Measurements from ENCODE around the gene SLC10A3. TPM values are rescaled to one million over a fixed set of nuclear protein-coding genes. Genes with fewer than 3 reads are reported as not detected.

Gene SLC10A3
- total RNA-seq, 1 experiment from 2014 or later = 42.1 TPM

DNA sequence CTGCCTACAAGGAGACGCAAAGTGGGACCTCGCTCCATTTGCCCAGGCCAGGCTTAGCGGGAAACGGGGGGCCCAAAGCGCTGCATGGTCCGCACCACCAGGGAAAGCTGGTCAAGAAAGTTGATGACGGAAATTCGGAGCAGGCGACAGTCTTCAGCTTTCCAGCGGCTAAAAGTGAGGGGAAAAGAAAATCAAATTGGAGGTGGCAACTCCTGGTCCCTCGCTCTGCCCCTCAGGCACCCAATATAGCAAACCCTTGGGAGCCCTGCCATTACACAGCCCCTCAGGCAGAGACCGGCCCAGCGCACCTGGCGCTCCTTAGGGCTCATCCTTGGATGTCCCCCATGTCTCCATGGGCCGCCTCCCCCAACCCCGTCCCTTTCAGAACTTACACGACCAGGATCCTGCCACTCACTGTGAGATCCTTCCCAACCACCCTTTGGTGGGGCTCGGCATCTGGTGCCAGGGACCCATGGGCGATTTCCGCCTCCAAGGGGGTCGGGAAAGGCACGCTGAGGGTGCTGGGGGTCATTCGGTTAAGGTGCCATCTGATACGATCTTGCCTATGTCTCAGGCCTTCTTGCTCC is 12.4 kb downstream of the SLC10A3 start:
- Histone ChIP-seq H2AFZ (ENCODE audit: low read length) (peak overlapping the region; percentile 90), H3K9me2 (replicated peaks; ENCODE audit: low read length) (no peaks in the 10 kb centered on the region), H3K27me3 (ENCODE audit: low read length) (no peaks in the 10 kb centered on the region), H3K4me3 (ENCODE audit: low read length) (peak overlapping the region; percentile 72), H3K79me2 (ENCODE audit: low read length) (0 out of 2 replicates have a peak, but pooled peaks cover 4% of the 10 kb centered on the region), H4K20me1 (ENCODE audit: low read length) (no peaks in the 10 kb centered on the region), H3F3A (ENCODE audit: low read length, unreplicated experiment) (no peaks in the 10 kb centered on the region), H3K4me1 (ENCODE audit: insufficient read depth, low read length) (peaks cover 12% of the 10 kb centered on the region), H3K36me3 (ENCODE audit: low read depth, low read length) (no peaks in the 10 kb centered on the region), H3K27ac (ENCODE audit: low read length) (no peak overlapping the region), H3K4me2 (ENCODE audit: low read length) (peak overlapping the region; percentile 94), H3K9me3 (ENCODE audit: low read length) (no peaks in the 10 kb centered on the region), H3K9ac (ENCODE audit: low read length) (peak overlapping the region; percentile 60)
- ATAC-seq = peak; percentile 9
- ChIA-PET POLR2A (ENCODE audit: unreplicated experiment) (interaction anchor here (1.0 kb wide), 1 partner anchor 12 kb away, joined by 4 read pairs; the partner anchor contains the start of gene SLC10A3), CTCF (no interaction called here)
- intact Hi-C loops (cut with micrococcal nuclease) = loop anchor here (5.0 kb wide), 1 partner anchor 36 kb away; the partner anchor contains the start of gene FAM50A
- TF ChIP-seq EZH2phosphoT487 (IDR thresholded peaks at IDR 0.05; ENCODE audit: borderline replicate concordance, low read length) (no peak), EZH2 (IDR thresholded peaks at IDR 0.05; ENCODE audit: low read length, unreplicated experiment) (no peak)
- TF ChIP-seq, protein P1, sequence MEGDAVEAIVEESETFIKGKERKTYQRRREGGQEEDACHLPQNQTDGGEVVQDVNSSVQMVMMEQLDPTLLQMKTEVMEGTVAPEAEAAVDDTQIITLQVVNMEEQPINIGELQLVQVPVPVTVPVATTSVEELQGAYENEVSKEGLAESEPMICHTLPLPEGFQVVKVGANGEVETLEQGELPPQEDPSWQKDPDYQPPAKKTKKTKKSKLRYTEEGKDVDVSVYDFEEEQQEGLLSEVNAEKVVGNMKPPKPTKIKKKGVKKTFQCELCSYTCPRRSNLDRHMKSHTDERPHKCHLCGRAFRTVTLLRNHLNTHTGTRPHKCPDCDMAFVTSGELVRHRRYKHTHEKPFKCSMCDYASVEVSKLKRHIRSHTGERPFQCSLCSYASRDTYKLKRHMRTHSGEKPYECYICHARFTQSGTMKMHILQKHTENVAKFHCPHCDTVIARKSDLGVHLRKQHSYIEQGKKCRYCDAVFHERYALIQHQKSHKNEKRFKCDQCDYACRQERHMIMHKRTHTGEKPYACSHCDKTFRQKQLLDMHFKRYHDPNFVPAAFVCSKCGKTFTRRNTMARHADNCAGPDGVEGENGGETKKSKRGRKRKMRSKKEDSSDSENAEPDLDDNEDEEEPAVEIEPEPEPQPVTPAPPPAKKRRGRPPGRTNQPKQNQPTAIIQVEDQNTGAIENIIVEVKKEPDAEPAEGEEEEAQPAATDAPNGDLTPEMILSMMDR (conservative IDR thresholded peaks at IDR 0.05; ENCODE audit: low read depth, low read length) = no peak
- DNase-seq = no peak
- BruUV-seq (replicated peaks) = TSS peak; percentile 94

DNA sequence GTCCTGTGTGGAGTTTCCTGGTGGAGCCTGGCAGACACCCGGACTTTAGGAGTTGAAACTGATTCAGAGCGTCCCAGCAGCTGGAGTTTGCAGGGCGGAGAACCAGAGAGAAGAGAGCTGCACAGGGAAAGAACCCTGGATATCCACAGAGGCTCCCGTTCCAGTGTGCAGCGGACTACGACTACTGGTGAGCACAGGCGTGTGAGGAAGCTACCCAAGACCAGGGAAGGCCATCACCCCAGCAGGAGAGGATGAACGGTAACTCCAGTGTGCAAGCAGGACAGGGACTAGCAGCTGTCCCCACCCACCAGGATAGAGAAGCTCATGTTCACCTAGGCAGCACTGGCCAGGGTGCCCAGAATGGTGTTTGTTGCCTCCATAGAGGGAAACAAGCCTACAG is 13.6 kb downstream of the SLC10A3 start:
- ChIA-PET POLR2A (ENCODE audit: unreplicated experiment) (no interaction called here), CTCF (no interaction called here)
- H3K9me3 ChIP-seq (ENCODE audit: low read length) = no peaks in the 10 kb centered on the region
- no peaks in the 10 kb centered on the region for H4K20me1 ChIP-seq (ENCODE audit: low read length)
- TF ChIP-seq EZH2phosphoT487 (IDR thresholded peaks at IDR 0.05; ENCODE audit: borderline replicate concordance, low read length) (no peak), EZH2 (IDR thresholded peaks at IDR 0.05; ENCODE audit: low read length, unreplicated experiment) (no peak)
- TF ChIP-seq, protein P1 (conservative IDR thresholded peaks at IDR 0.05; ENCODE audit: low read depth, low read length) = no peak
- H3K36me3 ChIP-seq (ENCODE audit: low read depth, low read length) = no peaks in the 10 kb centered on the region
- no peak overlapping the region for H3K27ac ChIP-seq (ENCODE audit: low read length)
- ATAC-seq = no peak
- no peak overlapping the region for H3K9ac ChIP-seq (ENCODE audit: low read length)
- H3F3A ChIP-seq (ENCODE audit: low read length, unreplicated experiment) = no peaks in the 10 kb centered on the region
- H3K27me3 ChIP-seq (ENCODE audit: low read length) = no peaks in the 10 kb centered on the region
- no peak for DNase-seq
- BruUV-seq (replicated peaks) = no TSS peak
- H2AFZ ChIP-seq (ENCODE audit: low read length) = no peak overlapping the region
- no peak overlapping the region for H3K4me2 ChIP-seq (ENCODE audit: low read length)
- intact Hi-C loops (cut with micrococcal nuclease) = loop anchor here (5.0 kb wide), 1 partner anchor 35 kb away; the partner anchor contains the start of gene FAM50A
- no peaks in the 10 kb centered on the region for H3K9me2 ChIP-seq (replicated peaks; ENCODE audit: low read length)
- 0 out of 2 replicates have a peak, but pooled peaks cover 4% of the 10 kb centered on the region for H3K79me2 ChIP-seq (ENCODE audit: low read length)
- H3K4me1 ChIP-seq (ENCODE audit: insufficient read depth, low read length) = peaks cover 12% of the 10 kb centered on the region
- no peak overlapping the region for H3K4me3 ChIP-seq (ENCODE audit: low read length)

DNA sequence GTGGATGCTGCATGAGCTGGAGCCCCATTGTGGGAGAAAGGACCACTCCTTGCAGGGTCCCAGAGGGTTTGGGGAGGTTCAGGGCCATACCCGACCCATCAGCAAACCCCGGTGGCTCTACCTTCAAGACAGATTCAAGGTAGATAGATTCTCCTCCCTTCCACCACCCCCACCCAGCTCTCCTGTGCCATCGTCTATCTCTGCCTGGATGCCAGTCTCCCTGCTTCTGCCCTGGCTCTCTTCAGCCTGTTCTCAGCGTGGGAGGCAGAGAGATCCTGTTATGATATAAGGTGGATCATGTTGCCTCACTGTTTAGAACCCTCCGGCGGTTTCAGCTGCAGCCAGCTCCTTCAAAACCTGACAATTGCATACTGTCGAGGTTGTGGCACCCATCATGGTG is 16.7 kb downstream of the SLC10A3 start:
- Histone ChIP-seq H3K27ac (ENCODE audit: low read length) (no peak overlapping the region), H2AFZ (ENCODE audit: low read length) (no peak overlapping the region), H3K9me3 (ENCODE audit: low read length) (no peaks in the 10 kb centered on the region), H3K4me1 (ENCODE audit: insufficient read depth, low read length) (peaks cover 6% of the 10 kb centered on the region; the same call in 1 of the 2 replicates), H3K36me3 (ENCODE audit: low read depth, low read length) (no peaks in the 10 kb centered on the region), H3F3A (ENCODE audit: low read length, unreplicated experiment) (no peaks in the 10 kb centered on the region), H3K4me3 (ENCODE audit: low read length) (no peak overlapping the region), H3K79me2 (ENCODE audit: low read length) (0 out of 2 replicates have a peak, but pooled peaks cover 4% of the 10 kb centered on the region), H3K4me2 (ENCODE audit: low read length) (no peak overlapping the region), H3K9ac (ENCODE audit: low read length) (no peak overlapping the region), H3K27me3 (ENCODE audit: low read length) (no peaks in the 10 kb centered on the region), H3K9me2 (replicated peaks; ENCODE audit: low read length) (no peaks in the 10 kb centered on the region), H4K20me1 (ENCODE audit: low read length) (no peaks in the 10 kb centered on the region)
- ChIA-PET POLR2A (ENCODE audit: unreplicated experiment) (no interaction called here), CTCF (no interaction called here)
- ATAC-seq (no peak), DNase-seq (no peak)
- intact Hi-C loops (cut with micrococcal nuclease) = no loop called here
- no TSS peak for BruUV-seq (replicated peaks)
- no peak for TF ChIP-seq EZH2 (IDR thresholded peaks at IDR 0.05; ENCODE audit: low read length, unreplicated experiment)
- TF ChIP-seq, protein P1 (conservative IDR thresholded peaks at IDR 0.05; ENCODE audit: low read depth, low read length) = no peak
- TF ChIP-seq EZH2phosphoT487 (IDR thresholded peaks at IDR 0.05; ENCODE audit: borderline replicate concordance, low read length) = no peak

All from PC-3 (cell line).